DOHH2 (cell line): ENCODE data around the gene ZNG1A.
A peak's percentile ranks its signal among the peaks of the same experiment; 100 is the strongest.
"Not testable (repeated sequence)": the region's sequence is repeated elsewhere in the genome, so short reads cannot be mapped to it uniquely, and the experiment has no call there.

Source experiments
- H3F3A ChIP-seq: fragments of 200-600 bp; sonication (generic), shearing (Covaris generic); 2 replicates; pipeline ENCODE4 v1.6.0; 2016; ENCODE audit warnings: antibody characterized with exemption, mild to moderate bottlenecking; ENCODE audit not compliant: control insufficient read depth, insufficient read depth
- H3K27ac ChIP-seq: fragments of 200-600 bp; sonication (generic); 2 replicates; pipeline ENCODE4 v1.5.1; 2014; ENCODE audit warnings: low read depth, mild to moderate bottlenecking, low read length, moderate library complexity
- H3K27me3 ChIP-seq: fragments of 200-600 bp; sonication (generic); 2 replicates; pipeline ENCODE4 v1.6.1; 2014; ENCODE audit warnings: mild to moderate bottlenecking, low read length, mixed read lengths; ENCODE audit not compliant: control insufficient read depth
- H3K36me3 ChIP-seq: fragments of 200-600 bp; sonication (generic); 2 replicates; pipeline ENCODE4 v1.6.1; 2014; ENCODE audit warnings: mild to moderate bottlenecking, low read length, moderate library complexity, mixed read lengths; ENCODE audit not compliant: control insufficient read depth
- H3K4me1 ChIP-seq: fragments of 200-600 bp; sonication (generic); 2 replicates; pipeline ENCODE4 v1.6.1; 2014; ENCODE audit warnings: mild to moderate bottlenecking, low read length, mixed read lengths; ENCODE audit not compliant: control insufficient read depth
- H3K4me2 ChIP-seq: fragments of 200-600 bp; sonication (generic); 2 replicates; pipeline ENCODE4 v1.6.0; 2014; ENCODE audit warnings: mild to moderate bottlenecking, low read length, moderate library complexity
- H3K4me3 ChIP-seq: fragments of 200-600 bp; sonication (generic); 2 replicates; pipeline ENCODE4 v1.5.1; 2014; ENCODE audit warnings: mild to moderate bottlenecking, low read length, mixed read lengths
- H3K79me2 ChIP-seq: fragments of 200-600 bp; sonication (generic); 2 replicates; pipeline ENCODE4 v1.6.1; 2014; ENCODE audit warnings: mild to moderate bottlenecking, low read length, mixed read lengths; ENCODE audit not compliant: control insufficient read depth
- H3K9me2 ChIP-seq: fragments of 200-600 bp; sonication (generic); replicated peaks from 2 replicates; pipeline ENCODE4 v1.6.1; 2014; ENCODE audit warnings: mild to moderate bottlenecking, low read length, mixed read lengths; ENCODE audit not compliant: control insufficient read depth
- H3K9me3 ChIP-seq: fragments of 200-600 bp; sonication (generic); 2 replicates; pipeline ENCODE4 v1.6.1; 2014; ENCODE audit warnings: antibody characterized with exemption, low read length, mixed read lengths; ENCODE audit not compliant: control insufficient read depth, insufficient read depth
- H4K20me1 ChIP-seq: fragments of 200-600 bp; sonication (generic); 2 replicates; pipeline ENCODE4 v1.6.0; 2014; ENCODE audit warnings: low read depth, mild to moderate bottlenecking, antibody characterized with exemption, low read length, moderate library complexity; ENCODE audit not compliant: control insufficient read depth, insufficient read depth
- EZH2phosphoT487 ChIP-seq: fragments of 200-600 bp; sonication (generic); IDR thresholded peaks from 2 replicates; pipeline ENCODE4 v1.6.1; 2017; ENCODE audit warnings: borderline replicate concordance, mild to moderate bottlenecking, antibody characterized with exemption, low read length, moderate library complexity, mixed read lengths

The ZNG1A gene

GRCh38 chr9:117995-118467 lies 60.8 kb downstream of the ZNG1A start, which contains the start of gene FOXD4:
FOXD4 (minus strand) TSS chr9:118417; CDS start chr9:118119, 298 bp downstream.
- not testable (repeated sequence) for H3K9me2 ChIP-seq, H3K27ac ChIP-seq, H3K4me2 ChIP-seq, H4K20me1 ChIP-seq, H3F3A ChIP-seq, H3K79me2 ChIP-seq, H3K4me3 ChIP-seq, H3K4me1 ChIP-seq, H3K9me3 ChIP-seq, H3K36me3 ChIP-seq
- H3K27me3 ChIP-seq, result peaks cover 23% of the 10 kb centered on the region

- not testable (repeated sequence) for H3K4me2 ChIP-seq, H3K4me3 ChIP-seq, H3K79me2 ChIP-seq, H4K20me1 ChIP-seq, H3K9me2 ChIP-seq, H3K27ac ChIP-seq, H3K36me3 ChIP-seq, H3K4me1 ChIP-seq, H3K9me3 ChIP-seq, H3F3A ChIP-seq
- H3K27me3 ChIP-seq, result peaks cover 23% of the 10 kb centered on the region
Observed at GRCh38 chr9:117144-117994, 61.5 kb downstream of the ZNG1A start.

GRCh38 chr9:116239-117077 lies 62.4 kb downstream of the ZNG1A start:
- H3K27me3 ChIP-seq, result peaks cover 23% of the 10 kb centered on the region
- H3K4me2 ChIP-seq, H3K27ac ChIP-seq, H3K4me3 ChIP-seq, H3K9me3 ChIP-seq, H3K79me2 ChIP-seq, H3F3A ChIP-seq, H4K20me1 ChIP-seq, H3K9me2 ChIP-seq, H3K4me1 ChIP-seq, H3K36me3 ChIP-seq: not testable (repeated sequence)

GRCh38 chr9:115118-115451 lies 63.8 kb downstream of the ZNG1A start:
- H3F3A ChIP-seq, H3K4me2 ChIP-seq, H3K9me2 ChIP-seq, H3K36me3 ChIP-seq, H3K4me3 ChIP-seq, H3K9me3 ChIP-seq, H3K27ac ChIP-seq, H3K4me1 ChIP-seq, H4K20me1 ChIP-seq, H3K79me2 ChIP-seq: not testable (repeated sequence)
- peaks cover 23% of the 10 kb centered on the region for H3K27me3 ChIP-seq

- peak overlapping the region; percentile 45 for H3K4me2 ChIP-seq
- peak; percentile 27; the same call in 1 of the 2 replicates for TF ChIP-seq EZH2phosphoT487
Observed at GRCh38 chr9:114267-115117, 64.4 kb downstream of the ZNG1A start.

GRCh38 chr9:113468-114266 lies 65.2 kb downstream of the ZNG1A start:
- peak overlapping the region; percentile 45 for H3K4me2 ChIP-seq

More at GRCh38 chr9:114267-115117, 64.4 kb downstream of the ZNG1A start:
- H4K20me1 ChIP-seq, H3K79me2 ChIP-seq, H3K4me1 ChIP-seq, H3F3A ChIP-seq, H3K27ac ChIP-seq, H3K9me3 ChIP-seq, H3K9me2 ChIP-seq, H3K36me3 ChIP-seq: not testable (repeated sequence)
- Histone ChIP-seq H3K27me3 (peaks cover 23% of the 10 kb centered on the region), H3K4me3 (peak overlapping the region; percentile 32)

More at GRCh38 chr9:113468-114266, 65.2 kb downstream of the ZNG1A start:
- H3K36me3 ChIP-seq, H4K20me1 ChIP-seq, H3F3A ChIP-seq, H3K4me1 ChIP-seq, H3K9me3 ChIP-seq, H3K9me2 ChIP-seq, H3K79me2 ChIP-seq, H3K27ac ChIP-seq: not testable (repeated sequence)
- peaks cover 28% of the 10 kb centered on the region for H3K27me3 ChIP-seq
- H3K4me3 ChIP-seq, result peak overlapping the region; percentile 32
